ENCODE data around the gene IQGAP2.

IQGAP2 gene

DNA sequence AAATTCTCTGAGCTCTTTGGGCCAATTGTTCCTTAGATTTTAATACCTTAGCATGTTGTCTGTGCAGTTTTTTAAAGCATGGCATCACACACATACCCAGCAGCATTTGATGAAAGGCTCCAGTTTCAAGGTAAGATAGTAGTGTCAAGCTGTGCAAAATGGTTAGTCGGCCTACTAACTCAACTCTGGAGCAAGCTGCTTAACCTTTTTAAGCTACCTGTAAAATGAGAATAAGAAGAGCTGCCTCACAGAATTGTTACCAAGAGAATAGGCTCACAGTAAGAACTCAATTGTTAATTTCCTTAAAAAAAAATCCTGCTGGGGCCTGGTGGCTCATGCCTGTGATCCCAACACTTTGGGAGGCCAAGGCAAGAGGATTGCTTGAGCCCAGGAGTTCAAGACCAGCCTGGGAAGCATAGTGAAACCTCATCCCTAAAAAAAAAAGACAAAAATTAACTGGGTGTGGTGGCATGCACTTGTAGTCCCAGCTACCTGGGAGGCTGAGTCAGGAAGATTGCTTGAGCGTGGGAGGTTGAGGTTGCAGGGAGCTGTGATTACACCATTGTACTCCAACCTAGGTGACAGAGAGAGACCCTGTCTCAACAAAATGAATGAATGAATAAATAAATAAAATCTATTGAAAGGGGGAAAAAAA lies 96.5 kb downstream of the IQGAP2 start (continued):
- TF ChIP-seq, protein P1, sequence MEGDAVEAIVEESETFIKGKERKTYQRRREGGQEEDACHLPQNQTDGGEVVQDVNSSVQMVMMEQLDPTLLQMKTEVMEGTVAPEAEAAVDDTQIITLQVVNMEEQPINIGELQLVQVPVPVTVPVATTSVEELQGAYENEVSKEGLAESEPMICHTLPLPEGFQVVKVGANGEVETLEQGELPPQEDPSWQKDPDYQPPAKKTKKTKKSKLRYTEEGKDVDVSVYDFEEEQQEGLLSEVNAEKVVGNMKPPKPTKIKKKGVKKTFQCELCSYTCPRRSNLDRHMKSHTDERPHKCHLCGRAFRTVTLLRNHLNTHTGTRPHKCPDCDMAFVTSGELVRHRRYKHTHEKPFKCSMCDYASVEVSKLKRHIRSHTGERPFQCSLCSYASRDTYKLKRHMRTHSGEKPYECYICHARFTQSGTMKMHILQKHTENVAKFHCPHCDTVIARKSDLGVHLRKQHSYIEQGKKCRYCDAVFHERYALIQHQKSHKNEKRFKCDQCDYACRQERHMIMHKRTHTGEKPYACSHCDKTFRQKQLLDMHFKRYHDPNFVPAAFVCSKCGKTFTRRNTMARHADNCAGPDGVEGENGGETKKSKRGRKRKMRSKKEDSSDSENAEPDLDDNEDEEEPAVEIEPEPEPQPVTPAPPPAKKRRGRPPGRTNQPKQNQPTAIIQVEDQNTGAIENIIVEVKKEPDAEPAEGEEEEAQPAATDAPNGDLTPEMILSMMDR (tag by site-specific recombination; IDR thresholded peaks at IDR 0.05), result no peak
- TF ChIP-seq ZNF701 (tag by site-specific recombination; IDR thresholded peaks at IDR 0.05), result no peak

DNA sequence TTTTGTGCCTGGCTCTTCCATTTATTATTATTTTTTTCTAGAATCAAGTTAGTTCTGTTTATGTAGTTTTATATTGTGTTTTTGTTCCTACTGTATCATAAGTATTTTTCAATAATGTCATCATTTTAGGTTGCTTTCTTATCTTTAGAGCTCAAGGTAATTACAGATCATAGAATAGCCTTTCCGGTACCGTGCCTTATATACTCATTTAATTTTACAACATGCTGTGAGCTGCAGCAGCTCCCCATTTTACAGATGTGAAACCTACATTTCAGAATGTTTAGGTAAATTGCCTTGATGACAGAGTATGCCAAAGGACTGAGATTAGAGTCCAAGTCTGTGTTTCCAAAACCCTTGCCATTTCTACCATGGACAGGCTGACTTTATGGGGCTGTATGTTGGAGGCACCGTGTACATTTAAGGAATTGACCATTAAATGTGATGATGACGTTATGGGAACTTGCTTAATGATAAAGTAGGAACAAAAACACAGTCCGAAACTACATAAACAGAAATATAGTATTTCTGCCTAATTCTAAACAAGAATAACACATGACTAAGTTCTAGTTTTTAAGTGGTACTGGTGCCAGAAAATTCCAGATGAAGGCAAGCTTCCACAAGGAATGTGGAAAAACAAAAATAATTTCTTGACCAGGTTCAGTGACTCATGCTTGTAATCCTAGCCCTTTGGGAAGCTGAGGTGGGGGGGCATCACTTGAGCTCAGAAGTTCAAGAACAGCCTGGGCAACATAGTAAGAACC lies 97.7 kb downstream of the IQGAP2 start:
- Histone ChIP-seq H3K9me3 (ENCODE audit: control insufficient read depth, insufficient read depth, low read depth, low read length) (no peaks in the 10 kb centered on the region), H3K4me3 (ENCODE audit: low read depth, low read length) (no peak overlapping the region), H3K4me1 (ENCODE audit: control insufficient read depth, insufficient read depth, low read length) (no peaks in the 10 kb centered on the region), H3K27ac (ENCODE audit: extremely low read depth, low read depth, low read length) (no peak overlapping the region), H3K36me3 (ENCODE audit: control insufficient read depth in 2 of 2, insufficient read depth in 1 of 2, low read length in 2 of 2) (no peaks in the 10 kb centered on the region)
- ChIA-PET CTCF (interaction anchor here (1.1 to 1.2 kb wide), 2 partner anchors 16 to 17 kb away, joined by 3 to 5 read pairs; no protein-coding TSS in a partner anchor), POLR2A (no interaction called here)
- TF ChIP-seq ZNF626 (tag by site-specific recombination; IDR thresholded peaks at IDR 0.05) (no peak), ZNF843 (tag by site-specific recombination; IDR thresholded peaks at IDR 0.05) (peak; percentile 57), ZNF558 (tag by site-specific recombination; IDR thresholded peaks at IDR 0.05) (no peak), ZNF529 (tag by site-specific recombination; IDR thresholded peaks at IDR 0.05; ENCODE audit: insufficient replicate concordance) (no peak), ZNF292 (tag by site-specific recombination; IDR thresholded peaks at IDR 0.05; ENCODE audit: borderline replicate concordance, low read depth) (no peak), ZNF785 (tag by site-specific recombination; IDR thresholded peaks at IDR 0.05) (no peak), ZNF600 (tag by site-specific recombination; IDR thresholded peaks at IDR 0.05) (0 out of 2 replicates have a peak, but pooled peaks have one; percentile 13), ZNF677 (tag by site-specific recombination; IDR thresholded peaks at IDR 0.05) (no peak), ZNF629 (tag by site-specific recombination; IDR thresholded peaks at IDR 0.05) (peak; percentile 76), ZSCAN23 (tag by site-specific recombination; IDR thresholded peaks at IDR 0.05) (no peak), ZBTB21 (tag by site-specific recombination; IDR thresholded peaks at IDR 0.05) (peak; percentile 37; the same call in 1 of the 2 replicates), ZNF394 (tag by site-specific recombination; IDR thresholded peaks at IDR 0.05; ENCODE audit: borderline replicate concordance) (no peak), ZNF596 (tag by site-specific recombination; IDR thresholded peaks at IDR 0.05) (no peak), ZNF544 (tag by site-specific recombination; IDR thresholded peaks at IDR 0.05) (no peak), ZEB2 (tag by site-specific recombination; IDR thresholded peaks at IDR 0.05) (0 out of 2 replicates have a peak, but pooled peaks have one; percentile 31), IKZF3 (tag by site-specific recombination; IDR thresholded peaks at IDR 0.05) (peak; percentile 61), KLF1 (tag by site-specific recombination; IDR thresholded peaks at IDR 0.05) (no peak), MZF1 (tag by site-specific recombination; IDR thresholded peaks at IDR 0.05; ENCODE audit: borderline replicate concordance) (0 out of 2 replicates have a peak, but pooled peaks have one; percentile 11), OSR2 (tag by site-specific recombination; IDR thresholded peaks at IDR 0.05) (peak; percentile 63; the same call in 1 of the 2 replicates), SALL2 (tag by site-specific recombination; IDR thresholded peaks at IDR 0.05; ENCODE audit: borderline replicate concordance) (no peak), ZNF664 (tag by site-specific recombination; IDR thresholded peaks at IDR 0.05) (peak; percentile 62; the same call in 1 of the 2 replicates), SP7 (tag by site-specific recombination; IDR thresholded peaks at IDR 0.05) (peak; percentile 96), ZBTB17 (tag by site-specific recombination; IDR thresholded peaks at IDR 0.05) (no peak), ZBTB8A (tag by site-specific recombination; IDR thresholded peaks at IDR 0.05) (0 out of 2 replicates have a peak, but pooled peaks have one; percentile 21)
- TF ChIP-seq, protein P2, sequence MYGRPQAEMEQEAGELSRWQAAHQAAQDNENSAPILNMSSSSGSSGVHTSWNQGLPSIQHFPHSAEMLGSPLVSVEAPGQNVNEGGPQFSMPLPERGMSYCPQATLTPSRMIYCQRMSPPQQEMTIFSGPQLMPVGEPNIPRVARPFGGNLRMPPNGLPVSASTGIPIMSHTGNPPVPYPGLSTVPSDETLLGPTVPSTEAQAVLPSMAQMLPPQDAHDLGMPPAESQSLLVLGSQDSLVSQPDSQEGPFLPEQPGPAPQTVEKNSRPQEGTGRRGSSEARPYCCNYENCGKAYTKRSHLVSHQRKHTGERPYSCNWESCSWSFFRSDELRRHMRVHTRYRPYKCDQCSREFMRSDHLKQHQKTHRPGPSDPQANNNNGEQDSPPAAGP (tag by site-specific recombination; IDR thresholded peaks at IDR 0.05), result no peak
- TF ChIP-seq, protein P3, sequence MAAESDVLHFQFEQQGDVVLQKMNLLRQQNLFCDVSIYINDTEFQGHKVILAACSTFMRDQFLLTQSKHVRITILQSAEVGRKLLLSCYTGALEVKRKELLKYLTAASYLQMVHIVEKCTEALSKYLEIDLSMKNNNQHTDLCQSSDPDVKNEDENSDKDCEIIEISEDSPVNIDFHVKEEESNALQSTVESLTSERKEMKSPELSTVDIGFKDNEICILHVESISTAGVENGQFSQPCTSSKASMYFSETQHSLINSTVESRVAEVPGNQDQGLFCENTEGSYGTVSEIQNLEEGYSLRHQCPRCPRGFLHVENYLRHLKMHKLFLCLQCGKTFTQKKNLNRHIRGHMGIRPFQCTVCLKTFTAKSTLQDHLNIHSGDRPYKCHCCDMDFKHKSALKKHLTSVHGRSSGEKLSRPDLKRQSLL (tag by site-specific recombination; IDR thresholded peaks at IDR 0.05), result no peak
- TF ChIP-seq, protein P4, sequence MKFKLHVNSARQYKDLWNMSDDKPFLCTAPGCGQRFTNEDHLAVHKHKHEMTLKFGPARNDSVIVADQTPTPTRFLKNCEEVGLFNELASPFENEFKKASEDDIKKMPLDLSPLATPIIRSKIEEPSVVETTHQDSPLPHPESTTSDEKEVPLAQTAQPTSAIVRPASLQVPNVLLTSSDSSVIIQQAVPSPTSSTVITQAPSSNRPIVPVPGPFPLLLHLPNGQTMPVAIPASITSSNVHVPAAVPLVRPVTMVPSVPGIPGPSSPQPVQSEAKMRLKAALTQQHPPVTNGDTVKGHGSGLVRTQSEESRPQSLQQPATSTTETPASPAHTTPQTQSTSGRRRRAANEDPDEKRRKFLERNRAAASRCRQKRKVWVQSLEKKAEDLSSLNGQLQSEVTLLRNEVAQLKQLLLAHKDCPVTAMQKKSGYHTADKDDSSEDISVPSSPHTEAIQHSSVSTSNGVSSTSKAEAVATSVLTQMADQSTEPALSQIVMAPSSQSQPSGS (tag by site-specific recombination; IDR thresholded peaks at IDR 0.05; ENCODE audit: low read depth), result peak; percentile 63; the same call in 1 of the 2 replicates
- TF ChIP-seq, protein P5, sequence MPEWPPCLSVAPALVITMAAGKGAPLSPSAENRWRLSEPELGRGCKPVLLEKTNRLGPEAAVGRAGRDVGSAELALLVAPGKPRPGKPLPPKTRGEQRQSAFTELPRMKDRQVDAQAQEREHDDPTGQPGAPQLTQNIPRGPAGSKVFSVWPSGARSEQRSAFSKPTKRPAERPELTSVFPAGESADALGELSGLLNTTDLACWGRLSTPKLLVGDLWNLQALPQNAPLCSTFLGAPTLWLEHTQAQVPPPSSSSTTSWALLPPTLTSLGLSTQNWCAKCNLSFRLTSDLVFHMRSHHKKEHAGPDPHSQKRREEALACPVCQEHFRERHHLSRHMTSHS (tag by site-specific recombination; IDR thresholded peaks at IDR 0.05), result no peak

All from HEK293 (cell line).